PC-9 (cell line): ENCODE measurements around the gene CCDC85B.

Experiments used
- EZH2 ChIP-seq: fragments of 200-600 bp; sonication (generic); IDR thresholded peaks from 2 replicates; pipeline ENCODE4 v1.8.0; 2017; ENCODE audit warnings: antibody characterized with exemption, low read depth
- TF ChIP-seq, protein P1 (sequence below): fragments of 200-600 bp; sonication (generic); conservative IDR thresholded peaks from 2 replicates; pipeline ENCODE4 v1.6.1; 2017; ENCODE audit warnings: mixed run types, antibody characterized with exemption, mild to moderate bottlenecking, moderate library complexity

DNA sequence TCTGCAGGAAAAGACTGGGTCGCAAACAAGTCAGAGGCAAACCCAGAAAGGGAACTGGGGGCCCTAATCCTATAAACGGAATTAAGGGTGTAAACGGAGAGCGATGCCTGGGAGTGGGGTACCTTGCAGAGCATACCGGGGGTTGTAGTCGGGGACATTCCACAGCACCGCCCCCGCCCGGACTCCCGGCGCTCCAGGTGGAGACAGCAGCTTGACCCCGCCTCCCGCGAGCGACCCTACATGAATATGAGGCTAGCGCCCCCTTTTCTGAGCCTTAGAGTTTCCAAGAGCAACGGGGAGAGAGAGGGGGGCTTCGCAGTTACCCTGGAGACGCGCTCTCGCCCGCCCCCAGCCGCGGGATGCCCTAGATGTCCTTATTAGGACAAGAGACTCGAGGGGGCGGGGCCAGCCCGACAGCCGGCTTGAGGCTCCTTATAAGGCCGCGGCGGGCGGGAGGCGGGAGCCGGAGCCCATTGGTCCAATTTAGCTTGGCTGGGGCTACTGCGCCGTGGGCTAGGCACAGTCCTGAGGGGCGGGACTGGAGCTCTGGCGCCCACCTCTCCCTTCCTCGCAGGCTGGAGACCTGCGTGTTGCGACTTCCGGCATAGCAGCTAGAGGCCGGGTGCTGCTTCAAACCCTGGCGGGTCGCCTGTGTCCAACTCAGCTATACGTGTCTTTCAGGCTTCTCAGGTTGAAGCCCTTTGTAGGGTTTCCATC lies 31.2 kb upstream of the CCDC85B start:
- TF ChIP-seq EZH2: no peak
- TF ChIP-seq, protein P1, sequence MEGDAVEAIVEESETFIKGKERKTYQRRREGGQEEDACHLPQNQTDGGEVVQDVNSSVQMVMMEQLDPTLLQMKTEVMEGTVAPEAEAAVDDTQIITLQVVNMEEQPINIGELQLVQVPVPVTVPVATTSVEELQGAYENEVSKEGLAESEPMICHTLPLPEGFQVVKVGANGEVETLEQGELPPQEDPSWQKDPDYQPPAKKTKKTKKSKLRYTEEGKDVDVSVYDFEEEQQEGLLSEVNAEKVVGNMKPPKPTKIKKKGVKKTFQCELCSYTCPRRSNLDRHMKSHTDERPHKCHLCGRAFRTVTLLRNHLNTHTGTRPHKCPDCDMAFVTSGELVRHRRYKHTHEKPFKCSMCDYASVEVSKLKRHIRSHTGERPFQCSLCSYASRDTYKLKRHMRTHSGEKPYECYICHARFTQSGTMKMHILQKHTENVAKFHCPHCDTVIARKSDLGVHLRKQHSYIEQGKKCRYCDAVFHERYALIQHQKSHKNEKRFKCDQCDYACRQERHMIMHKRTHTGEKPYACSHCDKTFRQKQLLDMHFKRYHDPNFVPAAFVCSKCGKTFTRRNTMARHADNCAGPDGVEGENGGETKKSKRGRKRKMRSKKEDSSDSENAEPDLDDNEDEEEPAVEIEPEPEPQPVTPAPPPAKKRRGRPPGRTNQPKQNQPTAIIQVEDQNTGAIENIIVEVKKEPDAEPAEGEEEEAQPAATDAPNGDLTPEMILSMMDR: peak; percentile 38; the same call in 1 of the 2 replicates
